Endothelial cell of umbilical vein (primary cell): ENCODE results near the gene CHGA. TPM values are rescaled to one million over a fixed set of nuclear protein-coding genes. Genes with fewer than 3 reads are reported as not detected.

Experiments used
- BruUV-seq: library from RNA; stranded (reverse); fragments of 400-500 nt; replicated peaks from 2 replicates; lab custom pipeline; 2021; lab: Mats Ljungman, UMichigan
- CTCF ChIA-PET: fragments of 300-600, 350-600 bp; sonication (Branson Sonifier 250); formaldehyde crosslinking; loops from one replicate; lab custom pipeline; 2021; ENCODE audit warnings: antibody characterized with exemption, inconsistent platforms; lab: Charles Lee
- POLR2A ChIA-PET: fragments of 300-600, 350-600 bp; sonication (Branson Sonifier 250); formaldehyde crosslinking; loops from one replicate; lab custom pipeline; 2021; ENCODE audit warnings: antibody characterized with exemption, inconsistent platforms; lab: Charles Lee
- DNase-seq: peaks from one replicate; pipeline ENCODE4 v3.0.0-alpha.2; 2011; ENCODE audit warnings: low read depth, low spot score
- FAIRE-seq: peaks from 2 replicates; lab custom pipeline; 2011; peaks lifted over from hg19 to GRCh38; lab: Jason Lieb, UNC
- H2AFZ ChIP-seq: 2 replicates; pipeline ENCODE4 v1.6.0; 2012; ENCODE audit warnings: low read depth, low read length, control low read depth, inconsistent platforms
- H3K27ac ChIP-seq: 2 replicates; pipeline ENCODE4 v1.5.1; 2011; ENCODE audit warnings: low read depth, mild to moderate bottlenecking, control low read depth, low read length, moderate library complexity; ENCODE audit not compliant: insufficient read depth
- H3K27me3 ChIP-seq, 2 experiments: 2 replicates each; pipeline versions ENCODE4 v1.6.0 to v1.6.1; 2011; ENCODE audit warnings: low read length in 2 of 2, mixed read lengths in 1 of 2; ENCODE audit not compliant: control insufficient read depth in 2 of 2, insufficient read depth in 2 of 2
- H3K36me3 ChIP-seq, 2 experiments: 2 replicates in 1 of 2; 3 replicates in 1 of 2; pipeline ENCODE4 v1.5.1; 2011; ENCODE audit warnings: low read length in 2 of 2, mild to moderate bottlenecking in 1 of 2, moderate library complexity in 1 of 2; ENCODE audit not compliant: control insufficient read depth in 2 of 2, insufficient read depth in 2 of 2; ENCODE audit errors: extremely low read depth in 1 of 2
- H3K4me1 ChIP-seq: 3 replicates; pipeline ENCODE4 v1.5.1; 2011; ENCODE audit warnings: mild to moderate bottlenecking, low read length; ENCODE audit not compliant: control insufficient read depth, insufficient read depth; ENCODE audit errors: extremely low read depth
- H3K4me2 ChIP-seq: 2 replicates; pipeline ENCODE4 v1.6.1; 2011; ENCODE audit warnings: low read length, control low read depth, mixed read lengths; ENCODE audit not compliant: insufficient read depth
- H3K4me3 ChIP-seq, 3 experiments: fragments of 200-600 bp in 1 of 3; sonication (generic), shearing (Covaris generic) in 1 of 3; replicated peaks in 1 of 3; 2 replicates each; pipeline ENCODE4 v1.5.1; 2011 to 2016; ENCODE audit warnings: control low read depth in 3 of 3, low read length in 3 of 3, mild to moderate bottlenecking in 2 of 3, inconsistent platforms in 1 of 3, low read depth in 1 of 3, moderate library complexity in 1 of 3; ENCODE audit not compliant: insufficient read depth in 1 of 3
- H3K79me2 ChIP-seq: 2 replicates; pipeline ENCODE4 v1.6.0; 2012; ENCODE audit warnings: low read length, inconsistent platforms; ENCODE audit not compliant: control insufficient read depth, insufficient read depth
- H3K9ac ChIP-seq: replicated peaks from 2 replicates; pipeline ENCODE3; 2011; ENCODE audit warnings: low read length, control low read depth; ENCODE audit not compliant: insufficient read depth; ENCODE audit errors: extremely low read depth
- H3K9me1 ChIP-seq: replicated peaks from 3 replicates; pipeline ENCODE4 v1.6.0; 2011; ENCODE audit warnings: mild to moderate bottlenecking, low read length; ENCODE audit not compliant: control insufficient read depth, insufficient read depth; ENCODE audit errors: extremely low read depth
- H3K9me3 ChIP-seq: replicated peaks from 2 replicates; pipeline ENCODE4 v1.5.1; 2012; ENCODE audit warnings: low read length, inconsistent platforms; ENCODE audit not compliant: control insufficient read depth, insufficient read depth
- H4K20me1 ChIP-seq: replicated peaks from 2 replicates; pipeline ENCODE3; 2011; ENCODE audit warnings: mild to moderate bottlenecking, low read length; ENCODE audit not compliant: control insufficient read depth, insufficient read depth; ENCODE audit errors: extremely low read depth
- EZH2 ChIP-seq: IDR thresholded peaks from 2 replicates; pipeline ENCODE4 v1.6.1; 2012; ENCODE audit warnings: borderline replicate concordance, low read depth, mild to moderate bottlenecking, moderate library complexity, low read length, inconsistent platforms; ENCODE audit not compliant: severe bottlenecking
- FOS ChIP-seq: IDR thresholded peaks from 2 replicates; pipeline ENCODE4 v1.6.1; 2011; ENCODE audit warnings: mild to moderate bottlenecking, low read length, moderate library complexity, borderline replicate concordance; ENCODE audit not compliant: insufficient read depth
- JUN ChIP-seq: IDR thresholded peaks from 2 replicates; pipeline ENCODE4 v1.6.1; 2011; ENCODE audit warnings: borderline replicate concordance, low read depth; ENCODE audit not compliant: insufficient read length, insufficient read depth
- MYC ChIP-seq: IDR thresholded peaks from one replicate; pipeline ENCODE4 v1.6.1; 2011; ENCODE audit warnings: mild to moderate bottlenecking, low read depth, low read length
- POLR2A ChIP-seq: IDR thresholded peaks from 2 replicates; pipeline ENCODE4 v1.6.1; 2012; ENCODE audit warnings: low read depth, mild to moderate bottlenecking, control low read depth, low read length
- POLR2AphosphoS5 ChIP-seq: IDR thresholded peaks from 2 replicates; pipeline ENCODE4 v1.6.1; 2012; ENCODE audit warnings: low read depth, mild to moderate bottlenecking, control low read depth, low read length, moderate library complexity; ENCODE audit not compliant: insufficient read depth
- dilution Hi-C: fragments of 300-500 bp; cut with MboI; formaldehyde crosslinking; loops from one replicate; pipeline ENCODE4 v1.15.0; 2019; ENCODE audit warnings: low sequenced_read_pairs; ENCODE audit not compliant: extremely low pct_ligation_motif_present
- intact Hi-C: fragments of 100-400 bp; cut with micrococcal nuclease; formaldehyde crosslinking; loops from one replicate; pipeline ENCODE4 v1.10.0; 2022
- polyA plus RNA-seq, 4 experiments: library from polyadenylated mRNA; depleted of rRNA in 3 of 4; stranded (reverse) in 3 of 4; unstranded in 1 of 4; fragments of >200 nt; gene quantifications; 2 replicates each; pipeline versions ENCODE4 v1.2.1 to v1.2.3, GENCODE V29; 2011 to 2012; ENCODE audit warnings: missing spikeins in 1 of 4
- total RNA-seq: library from RNA; stranded (reverse); gene quantifications from 2 replicates; pipeline ENCODE4 v1.2.3, GENCODE V29; 2021
- TF ChIP-seq, protein P1 (sequence below): IDR thresholded peaks from 2 replicates; pipeline ENCODE4 v1.6.1; 2011; ENCODE audit not compliant: insufficient read depth, insufficient read length
- TF ChIP-seq, protein P2 (sequence below), 2 donors: IDR thresholded peaks; 1 replicate in 1 of 2; 2 replicates in 1 of 2; pipeline ENCODE4 v1.5.1; 2011; ENCODE audit warnings: low read length in 2 of 2, mild to moderate bottlenecking in 2 of 2, moderate library complexity in 2 of 2, control low read depth in 1 of 2, inconsistent platforms in 1 of 2, low read depth in 1 of 2; ENCODE audit not compliant: insufficient read depth in 1 of 2; ENCODE audit errors: extremely low read depth in 1 of 2

Gene CHGA
- total and polyA plus RNA-seq, 2 donors (not counting 3 experiments of a cell fraction or from before 2014, with no cell fraction given): not detected

DNA sequence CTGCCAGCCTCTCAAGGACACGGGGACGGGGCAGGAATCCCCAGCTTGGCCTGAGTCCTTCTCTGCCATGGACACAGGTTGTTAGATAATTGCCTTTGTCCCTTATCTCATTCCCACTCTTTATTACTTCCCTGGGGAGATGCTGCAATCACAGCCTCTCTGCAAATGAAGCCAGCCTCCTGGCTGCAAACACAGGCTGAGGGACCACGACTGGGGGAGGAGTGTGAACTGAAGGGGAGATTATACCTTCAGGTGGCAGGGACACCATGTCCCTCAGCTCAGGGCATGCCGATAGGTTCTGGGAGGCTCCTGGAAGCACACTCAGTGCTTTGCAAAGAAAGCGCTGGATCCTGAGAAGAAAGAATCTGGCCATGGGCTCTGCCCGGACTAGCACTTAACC, 16.1 kb upstream of the CHGA start:
- no peaks in the 10 kb centered on the region for H4K20me1 ChIP-seq
- no peak for FAIRE-seq
- no peak for TF ChIP-seq JUN
- TF ChIP-seq POLR2A: no peak
- no peak overlapping the region for H3K27ac ChIP-seq
- no peak overlapping the region for H2AFZ ChIP-seq
- H3K9me3 ChIP-seq: no peaks in the 10 kb centered on the region
- H3K36me3 ChIP-seq: no peaks in the 10 kb centered on the region
- no peaks in the 10 kb centered on the region for H3K79me2 ChIP-seq
- CTCF ChIA-PET: no interaction called here
- H3K4me3 ChIP-seq: no peak overlapping the region
- peaks cover 0 to 16% of the 10 kb centered on the region in 2 experiments for H3K27me3 ChIP-seq
- H3K9me1 ChIP-seq: no peaks in the 10 kb centered on the region
- no peak for DNase-seq
- no peak overlapping the region for H3K4me2 ChIP-seq
- H3K9ac ChIP-seq: no peak overlapping the region
- no TSS peak for BruUV-seq
- no peaks in the 10 kb centered on the region for H3K4me1 ChIP-seq
- POLR2A ChIA-PET: no interaction called here
- dilution Hi-C loops (no loop called here), intact Hi-C loops (no loop called here)

DNA sequence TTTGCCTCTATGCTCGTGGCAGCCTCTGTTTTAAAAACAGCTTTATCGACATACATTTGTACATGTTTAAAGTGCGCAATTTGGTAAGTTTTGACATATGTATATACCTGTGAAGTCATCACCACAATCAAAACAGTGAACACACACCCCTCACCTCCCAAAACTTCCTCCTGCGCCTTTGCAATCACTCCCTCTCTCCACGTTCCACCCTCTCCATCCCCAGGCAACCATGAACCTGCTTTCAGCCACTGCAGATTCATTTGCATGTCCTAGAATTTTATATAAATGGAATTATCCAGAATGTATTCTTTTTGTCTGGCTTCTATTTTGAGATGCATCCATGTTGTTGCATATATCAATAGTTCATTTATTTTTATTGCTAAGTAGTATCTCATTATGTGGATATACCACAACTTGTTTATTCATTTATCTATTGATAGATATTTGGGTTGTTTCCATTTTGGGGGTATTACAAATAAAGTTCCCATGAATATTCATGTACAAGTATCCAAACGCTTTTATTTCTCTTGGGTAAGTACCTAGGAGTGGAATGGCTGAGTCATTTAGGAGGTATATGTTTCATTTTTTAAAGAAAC, 15.5 kb upstream of the CHGA start:
- dilution Hi-C loops: no loop called here

More for the DNA sequence above, 15.5 kb upstream of the CHGA start:
- no peak overlapping the region for H2AFZ ChIP-seq
- no peaks in the 10 kb centered on the region for H3K9me3 ChIP-seq
- no peak overlapping the region for H3K4me3 ChIP-seq
- H3K4me1 ChIP-seq: no peaks in the 10 kb centered on the region
- no peak overlapping the region for H3K9ac ChIP-seq
- H3K27me3 ChIP-seq: peaks cover 0 to 15% of the 10 kb centered on the region in 2 experiments
- DNase-seq (no peak), FAIRE-seq (no peak)
- H3K36me3 ChIP-seq: no peaks in the 10 kb centered on the region
- no peaks in the 10 kb centered on the region for H4K20me1 ChIP-seq
- no peak overlapping the region for H3K27ac ChIP-seq
- CTCF ChIA-PET: no interaction called here
- no peaks in the 10 kb centered on the region for H3K79me2 ChIP-seq
- intact Hi-C loops: no loop called here
- no peak overlapping the region for H3K4me2 ChIP-seq
- POLR2A ChIA-PET: no interaction called here
- H3K9me1 ChIP-seq: no peaks in the 10 kb centered on the region
- no TSS peak for BruUV-seq
- no peak for TF ChIP-seq FOS
- TF ChIP-seq, protein P1, sequence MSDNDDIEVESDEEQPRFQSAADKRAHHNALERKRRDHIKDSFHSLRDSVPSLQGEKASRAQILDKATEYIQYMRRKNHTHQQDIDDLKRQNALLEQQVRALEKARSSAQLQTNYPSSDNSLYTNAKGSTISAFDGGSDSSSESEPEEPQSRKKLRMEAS: no peak
- TF ChIP-seq EZH2: no peak
- TF ChIP-seq, protein P2, sequence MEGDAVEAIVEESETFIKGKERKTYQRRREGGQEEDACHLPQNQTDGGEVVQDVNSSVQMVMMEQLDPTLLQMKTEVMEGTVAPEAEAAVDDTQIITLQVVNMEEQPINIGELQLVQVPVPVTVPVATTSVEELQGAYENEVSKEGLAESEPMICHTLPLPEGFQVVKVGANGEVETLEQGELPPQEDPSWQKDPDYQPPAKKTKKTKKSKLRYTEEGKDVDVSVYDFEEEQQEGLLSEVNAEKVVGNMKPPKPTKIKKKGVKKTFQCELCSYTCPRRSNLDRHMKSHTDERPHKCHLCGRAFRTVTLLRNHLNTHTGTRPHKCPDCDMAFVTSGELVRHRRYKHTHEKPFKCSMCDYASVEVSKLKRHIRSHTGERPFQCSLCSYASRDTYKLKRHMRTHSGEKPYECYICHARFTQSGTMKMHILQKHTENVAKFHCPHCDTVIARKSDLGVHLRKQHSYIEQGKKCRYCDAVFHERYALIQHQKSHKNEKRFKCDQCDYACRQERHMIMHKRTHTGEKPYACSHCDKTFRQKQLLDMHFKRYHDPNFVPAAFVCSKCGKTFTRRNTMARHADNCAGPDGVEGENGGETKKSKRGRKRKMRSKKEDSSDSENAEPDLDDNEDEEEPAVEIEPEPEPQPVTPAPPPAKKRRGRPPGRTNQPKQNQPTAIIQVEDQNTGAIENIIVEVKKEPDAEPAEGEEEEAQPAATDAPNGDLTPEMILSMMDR (IDR thresholded peaks at IDR 0.05; ENCODE audit: extremely low read depth in 1 of 2, insufficient read depth in 1 of 2, low read depth in 1 of 2, low read length in 2 of 2): no peak
- TF ChIP-seq JUN: no peak
- TF ChIP-seq POLR2AphosphoS5: no peak
- no peak for TF ChIP-seq MYC
